ACC112 (cell line): Measurements from ENCODE around the gene WNK2.

Experiments used
- H2AFZ ChIP-seq: fragments of 200-600 bp; sonication (generic); one replicate; pipeline ENCODE4 v1.6.0; 2017; ENCODE audit warnings: antibody characterized with exemption, low read length; ENCODE audit not compliant: unreplicated experiment
- H3K27ac ChIP-seq: fragments of 200-600 bp; sonication (generic); 2 replicates; pipeline ENCODE4 v1.5.1; 2014; ENCODE audit warnings: low read depth, mild to moderate bottlenecking, antibody characterized with exemption, low read length, moderate library complexity
- H3K27me3 ChIP-seq: fragments of 200-600 bp; sonication (generic); 2 replicates; pipeline ENCODE4 v1.6.1; 2014; ENCODE audit warnings: mild to moderate bottlenecking, antibody characterized with exemption, low read length, moderate library complexity, mixed read lengths; ENCODE audit not compliant: insufficient read depth
- H3K36me3 ChIP-seq: fragments of 200-600 bp; sonication (generic); 2 replicates; pipeline ENCODE4 v1.6.1; 2016; ENCODE audit warnings: mild to moderate bottlenecking, antibody characterized with exemption, low read length, moderate library complexity, mixed read lengths; ENCODE audit not compliant: insufficient read depth
- H3K4me1 ChIP-seq: fragments of 200-600 bp; sonication (generic); one replicate; pipeline ENCODE4 v1.6.1; 2016; ENCODE audit warnings: low read length, mixed read lengths; ENCODE audit not compliant: insufficient read depth, unreplicated experiment, control insufficient read depth
- H3K4me3 ChIP-seq: fragments of 200-600 bp; sonication (generic); 2 replicates; pipeline ENCODE4 v1.5.1; 2014; ENCODE audit warnings: mild to moderate bottlenecking, low read depth, low read length
- H3K79me2 ChIP-seq: fragments of 200-600 bp; sonication (generic); one replicate; pipeline ENCODE4 v1.6.0; 2016; ENCODE audit warnings: low read length; ENCODE audit not compliant: control insufficient read depth, unreplicated experiment, insufficient read depth

The WNK2 gene

GRCh38 chr9:93147632-93148031 is 36.3 kb upstream of the WNK2 start:
- no peaks in the 10 kb centered on the region for H3K36me3 ChIP-seq
- H3K4me1 ChIP-seq = peaks cover 12% of the 10 kb centered on the region
- H2AFZ ChIP-seq = no peak overlapping the region
- H3K27me3 ChIP-seq = no peaks in the 10 kb centered on the region
- H3K4me3 ChIP-seq = no peak overlapping the region
- no peaks in the 10 kb centered on the region for H3K79me2 ChIP-seq
- H3K27ac ChIP-seq = no peak overlapping the region

DNA sequence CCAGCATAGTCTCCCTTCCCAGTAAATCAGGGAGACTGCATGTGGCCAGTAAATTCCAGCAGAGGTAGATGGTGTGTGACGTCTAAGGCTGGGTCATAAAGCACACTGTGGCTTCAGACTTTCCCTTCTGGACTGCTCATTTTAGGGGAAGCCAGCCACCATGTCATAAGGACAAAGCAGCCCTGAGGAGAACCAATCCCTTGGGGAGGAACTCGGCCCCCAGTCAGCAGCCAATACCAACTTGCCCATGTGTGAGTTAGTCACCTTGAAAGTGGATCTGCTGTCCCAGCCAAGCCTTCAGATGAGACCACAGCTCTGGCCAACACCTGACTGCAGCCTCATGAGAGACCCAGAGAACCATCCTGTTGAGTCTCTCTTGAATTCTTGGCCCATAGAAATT is 35.2 kb upstream of the WNK2 start:
- peak overlapping the region; percentile 76; the same call in 1 of the 2 replicates for H3K27ac ChIP-seq

GRCh38 chr9:93149361-93149760 is 34.6 kb upstream of the WNK2 start:
- Histone ChIP-seq H3K79me2 (no peaks in the 10 kb centered on the region), H3K27ac (peak overlapping the region; percentile 76), H3K4me1 (peaks cover 9% of the 10 kb centered on the region), H3K27me3 (no peaks in the 10 kb centered on the region), H3K4me3 (no peak overlapping the region), H2AFZ (peak overlapping the region; percentile 56), H3K36me3 (no peaks in the 10 kb centered on the region)

More for the DNA sequence above, 35.2 kb upstream of the WNK2 start:
- H3K27me3 ChIP-seq = no peaks in the 10 kb centered on the region
- no peak overlapping the region for H2AFZ ChIP-seq
- H3K4me1 ChIP-seq = peaks cover 12% of the 10 kb centered on the region
- no peaks in the 10 kb centered on the region for H3K36me3 ChIP-seq
- H3K79me2 ChIP-seq = no peaks in the 10 kb centered on the region
- no peak overlapping the region for H3K4me3 ChIP-seq

- Histone ChIP-seq H3K4me1 (peaks cover 9% of the 10 kb centered on the region), H3K36me3 (no peaks in the 10 kb centered on the region), H2AFZ (no peak overlapping the region), H3K79me2 (no peaks in the 10 kb centered on the region), H3K27ac (no peak overlapping the region), H3K4me3 (no peak overlapping the region), H3K27me3 (no peaks in the 10 kb centered on the region)
Measured at GRCh38 chr9:93151097-93151784, 32.7 kb upstream of the WNK2 start.

DNA sequence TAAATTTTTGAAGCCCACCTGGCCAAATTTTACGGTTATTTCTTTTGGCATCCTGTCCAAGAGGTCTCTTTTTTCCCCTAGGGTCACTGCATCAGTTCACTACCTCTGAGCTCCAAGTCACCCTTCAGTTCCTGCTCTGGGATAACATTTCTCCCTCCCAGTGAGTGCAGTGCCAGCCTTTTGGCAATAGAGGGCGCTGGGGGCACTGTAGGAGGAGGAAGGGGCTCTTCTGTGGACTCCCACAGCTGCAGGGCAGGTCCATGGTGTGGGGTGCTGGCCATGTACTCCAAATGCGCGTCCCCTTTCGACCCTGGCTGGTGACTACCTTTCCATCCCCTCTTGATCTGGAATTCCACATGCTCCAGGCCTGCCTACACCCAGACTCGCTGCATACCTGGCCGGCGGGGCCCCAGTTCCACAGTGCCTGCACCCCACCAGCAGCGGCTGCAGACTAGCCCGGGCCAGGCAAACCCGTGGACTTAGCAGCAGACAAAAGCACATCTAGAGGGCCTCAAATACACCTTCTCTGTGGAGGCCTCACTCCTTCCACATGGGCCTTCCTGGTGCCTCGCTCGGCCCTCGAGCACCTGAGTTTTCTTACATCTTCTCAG is 29.5 kb upstream of the WNK2 start:
- H3K79me2 ChIP-seq = no peaks in the 10 kb centered on the region
- peaks cover 2% of the 10 kb centered on the region for H3K4me1 ChIP-seq
- no peaks in the 10 kb centered on the region for H3K36me3 ChIP-seq
- no peak overlapping the region for H3K4me3 ChIP-seq
- no peak overlapping the region for H2AFZ ChIP-seq
- H3K27ac ChIP-seq = no peak overlapping the region
- no peaks in the 10 kb centered on the region for H3K27me3 ChIP-seq

- Histone ChIP-seq H3K79me2 (no peaks in the 10 kb centered on the region), H3K36me3 (no peaks in the 10 kb centered on the region), H3K4me1 (peaks cover 5% of the 10 kb centered on the region), H3K27me3 (no peaks in the 10 kb centered on the region), H3K27ac (no peak overlapping the region), H3K4me3 (no peak overlapping the region), H2AFZ (no peak overlapping the region)
Measured at GRCh38 chr9:93155716-93156474, 28.0 kb upstream of the WNK2 start.

DNA sequence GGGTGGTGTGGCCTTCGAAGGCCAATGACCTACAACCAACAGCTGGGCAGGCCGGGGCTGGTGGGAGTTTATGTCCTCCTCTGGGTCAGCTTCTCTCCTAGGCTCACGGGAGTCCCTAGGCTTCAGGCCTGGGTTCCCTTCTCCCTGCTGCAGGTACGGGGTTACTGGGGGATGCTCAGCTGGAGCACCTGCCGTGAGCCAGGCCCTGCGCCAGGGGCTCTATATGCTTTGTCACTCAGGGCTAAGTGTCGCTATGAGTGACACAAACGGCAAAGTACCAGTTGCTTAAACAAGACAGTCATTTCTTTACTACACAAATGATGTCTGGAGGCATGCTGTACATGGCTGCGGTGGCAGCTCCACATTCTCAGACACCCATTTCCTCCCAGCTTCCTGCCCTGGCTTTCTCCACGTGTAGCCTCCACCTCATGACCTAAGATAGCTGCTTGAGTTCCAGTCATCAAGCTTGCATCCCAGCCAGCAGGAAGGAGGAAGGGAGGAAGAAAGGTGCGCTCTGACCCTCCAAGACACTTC is 27.4 kb upstream of the WNK2 start:
- Histone ChIP-seq H3K79me2 (no peaks in the 10 kb centered on the region), H3K27ac (no peak overlapping the region), H2AFZ (no peak overlapping the region), H3K27me3 (no peaks in the 10 kb centered on the region), H3K4me1 (peaks cover 5% of the 10 kb centered on the region), H3K36me3 (no peaks in the 10 kb centered on the region), H3K4me3 (no peak overlapping the region)

DNA sequence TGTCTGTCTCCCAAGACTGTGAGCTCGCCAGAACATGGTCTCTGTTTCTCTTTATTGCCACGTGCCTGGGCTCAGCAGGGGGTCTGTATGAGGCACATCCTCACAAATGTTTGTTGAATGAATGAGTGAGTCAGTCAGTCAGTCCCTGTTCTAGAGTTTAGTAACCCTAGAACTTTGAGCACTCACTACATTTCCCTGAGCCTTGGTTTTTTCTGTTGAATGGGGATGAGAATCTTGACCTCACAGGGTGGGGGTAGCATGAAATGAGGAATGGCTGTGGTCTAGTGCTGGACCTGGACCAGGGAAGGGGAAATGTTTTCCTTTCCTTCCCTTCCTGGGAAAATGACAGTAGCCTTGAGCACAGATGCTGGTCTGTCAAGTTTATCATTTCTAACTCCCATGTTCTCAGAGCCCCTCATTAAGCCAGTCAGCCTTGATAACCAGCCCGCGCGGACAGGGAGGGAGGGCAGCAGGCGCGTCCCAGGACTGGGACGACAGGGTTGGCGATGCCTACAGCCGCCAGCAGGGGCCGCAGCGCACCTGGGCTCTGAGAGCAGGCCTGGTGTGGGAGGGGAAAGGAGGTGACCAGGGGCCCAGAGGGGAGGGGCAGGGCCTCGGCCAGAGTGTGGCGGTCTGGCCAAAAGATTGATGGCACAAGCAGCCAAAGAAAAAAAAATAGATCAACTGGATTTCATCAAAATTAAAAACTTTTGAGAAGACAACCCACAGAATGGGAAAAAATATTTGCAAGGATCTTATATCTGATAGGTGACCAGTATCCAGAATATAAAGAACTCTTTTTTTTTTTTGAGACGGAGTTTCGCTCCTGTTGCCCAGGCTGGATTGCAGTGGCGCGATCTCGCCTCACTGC is 24.1 kb upstream of the WNK2 start:
- Histone ChIP-seq H2AFZ (peak overlapping the region; percentile 36), H3K36me3 (no peaks in the 10 kb centered on the region), H3K4me3 (peak overlapping the region; percentile 43; the same call in 1 of the 2 replicates), H3K27me3 (no peaks in the 10 kb centered on the region), H3K27ac (peak overlapping the region; percentile 45; the same call in 1 of the 2 replicates), H3K4me1 (peaks cover 5% of the 10 kb centered on the region), H3K79me2 (no peaks in the 10 kb centered on the region)

GRCh38 chr9:93161786-93162562 is 22.0 kb upstream of the WNK2 start:
- Histone ChIP-seq H3K4me3 (no peak overlapping the region), H3K27me3 (no peaks in the 10 kb centered on the region), H3K27ac (no peak overlapping the region), H3K79me2 (no peaks in the 10 kb centered on the region), H3K36me3 (no peaks in the 10 kb centered on the region), H3K4me1 (peaks cover 5% of the 10 kb centered on the region), H2AFZ (no peak overlapping the region)
